ENCODE measurements around the gene TRIM9.

GRCh38 chr14:51081712-51082111, 13.2 kb downstream of the TRIM9 start:
- no peak for TF ChIP-seq POLR2A (IDR thresholded peaks at IDR 0.05)
- TF ChIP-seq POLR2AphosphoS5 (IDR thresholded peaks at IDR 0.05), result no peak
- TF ChIP-seq, protein P1, sequence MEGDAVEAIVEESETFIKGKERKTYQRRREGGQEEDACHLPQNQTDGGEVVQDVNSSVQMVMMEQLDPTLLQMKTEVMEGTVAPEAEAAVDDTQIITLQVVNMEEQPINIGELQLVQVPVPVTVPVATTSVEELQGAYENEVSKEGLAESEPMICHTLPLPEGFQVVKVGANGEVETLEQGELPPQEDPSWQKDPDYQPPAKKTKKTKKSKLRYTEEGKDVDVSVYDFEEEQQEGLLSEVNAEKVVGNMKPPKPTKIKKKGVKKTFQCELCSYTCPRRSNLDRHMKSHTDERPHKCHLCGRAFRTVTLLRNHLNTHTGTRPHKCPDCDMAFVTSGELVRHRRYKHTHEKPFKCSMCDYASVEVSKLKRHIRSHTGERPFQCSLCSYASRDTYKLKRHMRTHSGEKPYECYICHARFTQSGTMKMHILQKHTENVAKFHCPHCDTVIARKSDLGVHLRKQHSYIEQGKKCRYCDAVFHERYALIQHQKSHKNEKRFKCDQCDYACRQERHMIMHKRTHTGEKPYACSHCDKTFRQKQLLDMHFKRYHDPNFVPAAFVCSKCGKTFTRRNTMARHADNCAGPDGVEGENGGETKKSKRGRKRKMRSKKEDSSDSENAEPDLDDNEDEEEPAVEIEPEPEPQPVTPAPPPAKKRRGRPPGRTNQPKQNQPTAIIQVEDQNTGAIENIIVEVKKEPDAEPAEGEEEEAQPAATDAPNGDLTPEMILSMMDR (IDR thresholded peaks at IDR 0.05), result no peak
